WTC11 (cell line): ENCODE data around the gene SRC. TPM values are rescaled to one million over a fixed set of nuclear protein-coding genes. Genes with fewer than 3 reads are reported as not detected.

ENCODE experiments used
- ATAC-seq: fragments of 200-7000 bp; cut with Tn5 transposase; 2 replicates; pipeline ENCODE4 v1.10.0; 2021; ENCODE audit warnings: mild to moderate bottlenecking, moderate library complexity
- CTCF ChIA-PET: fragments of 300-600 bp; sonication (Branson Sonifier 250); formaldehyde crosslinking; loops from one replicate; lab custom pipeline; 2021; ENCODE audit warnings: antibody characterized with exemption; lab: Charles Lee
- POLR2A ChIA-PET: fragments of 350-600 bp; sonication (Branson Sonifier 250); formaldehyde crosslinking; loops from one replicate; lab custom pipeline; 2021; ENCODE audit warnings: antibody characterized with exemption; lab: Charles Lee
- DNase-seq: peaks from one replicate; pipeline ENCODE4 v3.0.0; 2021; ENCODE audit warnings: low spot score
- H3K27ac Mint-ChIP-seq: 2 replicates; pipeline ENCODE4 v1.8.0; 2021; ENCODE audit warnings: mixed read lengths
- H3K27me3 Mint-ChIP-seq: 2 replicates; pipeline ENCODE4 v1.8.0; 2021; ENCODE audit warnings: low read depth, mild to moderate bottlenecking, moderate library complexity, mixed read lengths
- H3K36me3 Mint-ChIP-seq: 2 replicates; pipeline ENCODE4 v1.8.0; 2021; ENCODE audit warnings: mixed read lengths
- H3K4me1 Mint-ChIP-seq: 2 replicates; pipeline ENCODE4 v1.8.0; 2022; ENCODE audit warnings: mixed read lengths
- H3K4me3 Mint-ChIP-seq: 2 replicates; pipeline ENCODE4 v1.8.0; 2021; ENCODE audit warnings: mild to moderate bottlenecking, moderate library complexity, mixed read lengths
- H3K9me3 Mint-ChIP-seq: 2 replicates; pipeline ENCODE4 v1.8.0; 2021; ENCODE audit warnings: mixed read lengths
- ATF3 ChIP-seq: sonication (generic); formaldehyde crosslinking; conservative IDR thresholded peaks from 2 replicates; pipeline ENCODE4 v1.8.1; 2022; ENCODE audit warnings: mild to moderate bottlenecking, missing genetic modification reagents
- CBFB ChIP-seq: sonication (generic); formaldehyde crosslinking; IDR thresholded peaks from 2 replicates; pipeline ENCODE4 v1.8.1; 2022; ENCODE audit warnings: mild to moderate bottlenecking, low read depth, missing genetic modification reagents
- CDX4 ChIP-seq: fragments of 250-450 bp; sonication (Bioruptor Pico); IDR thresholded peaks from 2 replicates; pipeline ENCODE4 v1.9.0; 2021; ENCODE audit warnings: moderate library complexity, mild to moderate bottlenecking, inconsistent platforms, borderline replicate concordance
- CREM ChIP-seq: sonication (generic); formaldehyde crosslinking; IDR thresholded peaks from 2 replicates; pipeline ENCODE4 v1.8.1; 2022; ENCODE audit warnings: mild to moderate bottlenecking, missing genetic modification reagents, moderate library complexity
- E2F1 ChIP-seq: sonication (generic); formaldehyde crosslinking; IDR thresholded peaks from 2 replicates; pipeline ENCODE4 v1.8.0; 2022; ENCODE audit warnings: mild to moderate bottlenecking, missing genetic modification reagents
- E2F4 ChIP-seq: sonication (generic); formaldehyde crosslinking; IDR thresholded peaks from 2 replicates; pipeline ENCODE4 v1.8.1; 2022; ENCODE audit warnings: low read depth, mild to moderate bottlenecking, moderate library complexity, missing genetic modification reagents, borderline replicate concordance
- FOXJ3 ChIP-seq: sonication (generic); formaldehyde crosslinking; IDR thresholded peaks from 2 replicates; pipeline ENCODE4 v1.9.0; 2021; ENCODE audit warnings: missing genetic modification reagents, mild to moderate bottlenecking, borderline replicate concordance
- FOXK1 ChIP-seq: sonication (generic); formaldehyde crosslinking; IDR thresholded peaks from 2 replicates; pipeline ENCODE4 v1.8.0; 2022; ENCODE audit warnings: mild to moderate bottlenecking, moderate library complexity, missing genetic modification reagents
- HMGA2 ChIP-seq: fragments of 250-450 bp; sonication (Bioruptor Pico); IDR thresholded peaks from 2 replicates; pipeline ENCODE4 v1.4.0; 2021; ENCODE audit warnings: mild to moderate bottlenecking, moderate library complexity
- JAZF1 ChIP-seq: fragments of 250-450 bp; sonication (Bioruptor Pico); IDR thresholded peaks from 2 replicates; pipeline ENCODE4 v1.9.0; 2021; ENCODE audit warnings: moderate library complexity, mild to moderate bottlenecking, inconsistent platforms
- NFE2L1 ChIP-seq: sonication (generic); formaldehyde crosslinking; IDR thresholded peaks from 2 replicates; pipeline ENCODE4 v1.8.1; 2023; ENCODE audit warnings: missing genetic modification reagents
- NR1H2 ChIP-seq: sonication (generic); formaldehyde crosslinking; IDR thresholded peaks from 2 replicates; pipeline ENCODE4 v1.9.0; 2021; ENCODE audit warnings: mild to moderate bottlenecking, moderate library complexity, missing genetic modification reagents
- PRRX2 ChIP-seq: fragments of 250-450 bp; sonication (Bioruptor Pico); IDR thresholded peaks from 2 replicates; pipeline ENCODE4 v1.8.0; 2021; ENCODE audit warnings: mild to moderate bottlenecking
- SMAD3 ChIP-seq: sonication (generic); formaldehyde crosslinking; IDR thresholded peaks from 2 replicates; pipeline ENCODE4 v1.8.0; 2022; ENCODE audit warnings: missing genetic modification reagents, mild to moderate bottlenecking, borderline replicate concordance
- TCF7 ChIP-seq: sonication (generic); formaldehyde crosslinking; IDR thresholded peaks from 2 replicates; pipeline ENCODE4 v1.8.0; 2022; ENCODE audit warnings: mild to moderate bottlenecking, low read depth, missing genetic modification reagents, moderate library complexity
- USF1 ChIP-seq: sonication (generic); formaldehyde crosslinking; IDR thresholded peaks from 2 replicates; pipeline ENCODE4 v1.8.0; 2022; ENCODE audit warnings: mild to moderate bottlenecking, missing genetic modification reagents
- ZNF121 ChIP-seq: sonication (generic); formaldehyde crosslinking; IDR thresholded peaks from 2 replicates; pipeline ENCODE4 v1.8.0; 2023; ENCODE audit warnings: missing genetic modification reagents
- ZNF317 ChIP-seq: sonication (generic); formaldehyde crosslinking; IDR thresholded peaks from 2 replicates; pipeline ENCODE4 v1.8.1; 2023; ENCODE audit warnings: low read depth, mild to moderate bottlenecking, moderate library complexity, missing genetic modification reagents, borderline replicate concordance
- ZNF512 ChIP-seq: sonication (generic); formaldehyde crosslinking; IDR thresholded peaks from 2 replicates; pipeline ENCODE4 v1.8.1; 2022; ENCODE audit warnings: missing genetic modification reagents, borderline replicate concordance
- total RNA-seq: library from RNA; stranded (reverse); gene quantifications from 3 replicates; pipeline ENCODE4 v1.2.3, GENCODE V29; 2021
- TF ChIP-seq, protein P1 (sequence below): sonication (generic); formaldehyde crosslinking; IDR thresholded peaks from 2 replicates; pipeline ENCODE4 v1.8.1; 2023; ENCODE audit warnings: mild to moderate bottlenecking, missing genetic modification reagents, moderate library complexity
- TF ChIP-seq, protein P2 (sequence below): sonication (generic); formaldehyde crosslinking; IDR thresholded peaks from 2 replicates; pipeline ENCODE4 v1.8.1; 2022; ENCODE audit warnings: low read depth, missing genetic modification reagents, borderline replicate concordance
- TF ChIP-seq, protein P3 (sequence below): sonication (generic); formaldehyde crosslinking; IDR thresholded peaks from 2 replicates; pipeline ENCODE4 v1.8.1; 2022; ENCODE audit warnings: mild to moderate bottlenecking, missing genetic modification reagents, moderate library complexity, borderline replicate concordance
- TF ChIP-seq, protein P4 (sequence below): fragments of 250-450 bp; sonication (Bioruptor Pico); IDR thresholded peaks from 2 replicates; pipeline ENCODE4 v2.1.2; 2022; ENCODE audit warnings: mild to moderate bottlenecking, moderate library complexity

Gene SRC
- total RNA-seq, 1 experiment from 2014 or later = 33.3 TPM

GRCh38 chr20:37323985-37324384 is 22.0 kb upstream of the SRC start (continued):
- TF ChIP-seq ZNF317 (no peak), CBFB (CRISPR knock-in tag) (no peak), E2F4 (no peak), ZNF121 (CRISPR knock-in tag) (no peak), NFE2L1 (CRISPR knock-in tag) (no peak), JAZF1 (CRISPR knock-in tag) (no peak), CDX4 (CRISPR knock-in tag) (no peak)
- TF ChIP-seq, protein P1, sequence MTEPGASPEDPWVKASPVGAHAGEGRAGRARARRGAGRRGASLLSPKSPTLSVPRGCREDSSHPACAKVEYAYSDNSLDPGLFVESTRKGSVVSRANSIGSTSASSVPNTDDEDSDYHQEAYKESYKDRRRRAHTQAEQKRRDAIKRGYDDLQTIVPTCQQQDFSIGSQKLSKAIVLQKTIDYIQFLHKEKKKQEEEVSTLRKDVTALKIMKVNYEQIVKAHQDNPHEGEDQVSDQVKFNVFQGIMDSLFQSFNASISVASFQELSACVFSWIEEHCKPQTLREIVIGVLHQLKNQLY = no peak
- TF ChIP-seq, protein P2, sequence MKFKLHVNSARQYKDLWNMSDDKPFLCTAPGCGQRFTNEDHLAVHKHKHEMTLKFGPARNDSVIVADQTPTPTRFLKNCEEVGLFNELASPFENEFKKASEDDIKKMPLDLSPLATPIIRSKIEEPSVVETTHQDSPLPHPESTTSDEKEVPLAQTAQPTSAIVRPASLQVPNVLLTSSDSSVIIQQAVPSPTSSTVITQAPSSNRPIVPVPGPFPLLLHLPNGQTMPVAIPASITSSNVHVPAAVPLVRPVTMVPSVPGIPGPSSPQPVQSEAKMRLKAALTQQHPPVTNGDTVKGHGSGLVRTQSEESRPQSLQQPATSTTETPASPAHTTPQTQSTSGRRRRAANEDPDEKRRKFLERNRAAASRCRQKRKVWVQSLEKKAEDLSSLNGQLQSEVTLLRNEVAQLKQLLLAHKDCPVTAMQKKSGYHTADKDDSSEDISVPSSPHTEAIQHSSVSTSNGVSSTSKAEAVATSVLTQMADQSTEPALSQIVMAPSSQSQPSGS (CRISPR knock-in tag) = no peak

GRCh38 chr20:37325206-37325605 is 20.7 kb upstream of the SRC start:
- Mint-ChIP-seq H3K36me3 (no peaks in the 10 kb centered on the region), H3K4me3 (no peak overlapping the region), H3K9me3 (no peaks in the 10 kb centered on the region), H3K27ac (no peak overlapping the region), H3K27me3 (no peaks in the 10 kb centered on the region), H3K4me1 (0 out of 2 replicates have a peak, but pooled peaks cover 2% of the 10 kb centered on the region)
- DNase-seq = no peak
- CTCF ChIA-PET = interaction anchor here (0.6 kb wide), 2 partner anchors 54 to 129 kb away, joined by 3 to 6 read pairs; no protein-coding TSS in a partner anchor
- POLR2A ChIA-PET = no interaction called here
- no peak for ATAC-seq
- TF ChIP-seq ZNF317 = no peak
- TF ChIP-seq, protein P3, sequence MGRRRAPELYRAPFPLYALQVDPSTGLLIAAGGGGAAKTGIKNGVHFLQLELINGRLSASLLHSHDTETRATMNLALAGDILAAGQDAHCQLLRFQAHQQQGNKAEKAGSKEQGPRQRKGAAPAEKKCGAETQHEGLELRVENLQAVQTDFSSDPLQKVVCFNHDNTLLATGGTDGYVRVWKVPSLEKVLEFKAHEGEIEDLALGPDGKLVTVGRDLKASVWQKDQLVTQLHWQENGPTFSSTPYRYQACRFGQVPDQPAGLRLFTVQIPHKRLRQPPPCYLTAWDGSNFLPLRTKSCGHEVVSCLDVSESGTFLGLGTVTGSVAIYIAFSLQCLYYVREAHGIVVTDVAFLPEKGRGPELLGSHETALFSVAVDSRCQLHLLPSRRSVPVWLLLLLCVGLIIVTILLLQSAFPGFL (CRISPR knock-in tag) = no peak
- TF ChIP-seq, protein P4, sequence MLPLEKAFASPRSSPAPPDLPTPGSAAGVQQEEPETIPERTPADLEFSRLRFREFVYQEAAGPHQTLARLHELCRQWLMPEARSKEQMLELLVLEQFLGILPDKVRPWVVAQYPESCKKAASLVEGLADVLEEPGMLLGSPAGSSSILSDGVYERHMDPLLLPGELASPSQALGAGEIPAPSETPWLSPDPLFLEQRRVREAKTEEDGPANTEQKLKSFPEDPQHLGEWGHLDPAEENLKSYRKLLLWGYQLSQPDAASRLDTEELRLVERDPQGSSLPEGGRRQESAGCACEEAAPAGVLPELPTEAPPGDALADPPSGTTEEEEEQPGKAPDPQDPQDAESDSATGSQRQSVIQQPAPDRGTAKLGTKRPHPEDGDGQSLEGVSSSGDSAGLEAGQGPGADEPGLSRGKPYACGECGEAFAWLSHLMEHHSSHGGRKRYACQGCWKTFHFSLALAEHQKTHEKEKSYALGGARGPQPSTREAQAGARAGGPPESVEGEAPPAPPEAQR (CRISPR knock-in tag) = no peak
- TF ChIP-seq USF1 (CRISPR knock-in tag) = no peak
- TF ChIP-seq FOXK1 (CRISPR knock-in tag) = no peak
- TF ChIP-seq NR1H2 (CRISPR knock-in tag) = no peak
- no peak for TF ChIP-seq ATF3 (CRISPR knock-in tag)
- TF ChIP-seq HMGA2 (CRISPR knock-in tag) = no peak
- TF ChIP-seq FOXJ3 (CRISPR knock-in tag) = no peak
- TF ChIP-seq, protein P2 (CRISPR knock-in tag) = no peak
- no peak for TF ChIP-seq TCF7 (CRISPR knock-in tag)
- no peak for TF ChIP-seq PRRX2 (CRISPR knock-in tag)
- no peak for TF ChIP-seq CREM (CRISPR knock-in tag)
- TF ChIP-seq SMAD3 (CRISPR knock-in tag) = no peak
- no peak for TF ChIP-seq E2F1 (CRISPR knock-in tag)
- TF ChIP-seq ZNF512 (CRISPR knock-in tag) = no peak
